Mesothelial cell of epicardium (in vitro differentiated cells): Measurements from ENCODE around the gene UNC45B. TPM values are rescaled to one million over a fixed set of nuclear protein-coding genes. Genes with fewer than 3 reads are reported as not detected.
"Not testable (repeated sequence)": the region's sequence is repeated elsewhere in the genome, so short reads cannot be mapped to it uniquely, and the experiment has no call there.

Source experiments
- DNase-seq, 2 experiments: peaks; one replicate each; pipeline ENCODE4 v3.0.0; 2021; ENCODE audit warnings: low spot score in 2 of 2; ENCODE audit not compliant: unreplicated experiment in 2 of 2
- H3K27ac Mint-ChIP-seq: 2 replicates; pipeline ENCODE4 v1.8.0; 2021; ENCODE audit warnings: mixed read lengths
- H3K27me3 Mint-ChIP-seq: 2 replicates; pipeline ENCODE4 v1.8.0; 2021; ENCODE audit warnings: low read depth, mixed read lengths
- H3K36me3 Mint-ChIP-seq: 2 replicates; pipeline ENCODE4 v1.8.0; 2021; ENCODE audit warnings: mixed read lengths
- H3K4me1 Mint-ChIP-seq: 2 replicates; pipeline ENCODE4 v1.8.0; 2021; ENCODE audit warnings: mixed read lengths
- H3K4me3 Mint-ChIP-seq: 2 replicates; pipeline ENCODE4 v1.8.0; 2021; ENCODE audit warnings: mild to moderate bottlenecking, moderate library complexity, mixed read lengths
- H3K9me3 Mint-ChIP-seq: 2 replicates; pipeline ENCODE4 v1.8.0; 2021; ENCODE audit warnings: mixed read lengths
- CTCF ChIP-seq: fragments of 200-600 bp; sonication (generic); IDR thresholded peaks from one replicate; pipeline ENCODE4 v1.5.0; 2021; ENCODE audit warnings: antibody characterized with exemption; ENCODE audit not compliant: unreplicated experiment
- total RNA-seq: library from RNA; stranded (reverse); gene quantifications from 3 replicates; pipeline ENCODE4 v1.2.1, GENCODE V29; 2021

Gene UNC45B
- total RNA-seq, 1 donor from 2014 or later = not detected

GRCh38 chr17:35217107-35217506, 69.5 kb downstream of the UNC45B start:
- Mint-ChIP-seq H3K4me1 (no peaks in the 10 kb centered on the region), H3K9me3 (no peaks in the 10 kb centered on the region), H3K4me3 (no peak overlapping the region), H3K27ac (no peak overlapping the region), H3K27me3 (peaks cover 51% of the 10 kb centered on the region), H3K36me3 (no peaks in the 10 kb centered on the region)
- no peak for TF ChIP-seq CTCF
- no peak for DNase-seq

DNA sequence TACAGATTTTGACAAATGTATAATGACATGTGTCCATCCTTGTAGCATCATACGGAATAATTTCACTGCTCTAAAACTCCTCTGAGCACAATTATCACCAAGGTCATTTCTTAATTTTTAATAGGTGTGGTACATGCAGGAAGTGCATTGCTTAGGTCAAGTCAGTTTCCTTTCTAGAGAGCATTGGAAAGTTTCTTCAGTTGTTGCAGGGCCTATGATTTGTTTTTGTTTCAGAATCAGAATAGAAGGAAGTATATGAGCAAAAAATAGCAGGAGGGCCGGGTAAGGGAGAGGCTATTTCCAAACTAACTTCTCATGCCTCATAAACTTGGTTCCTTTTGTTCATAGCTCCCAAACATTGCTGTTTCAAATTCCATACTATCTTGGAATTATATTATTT, 71.3 kb downstream of the UNC45B start:
- Mint-ChIP-seq H3K27ac (no peak overlapping the region), H3K4me3 (no peak overlapping the region), H3K27me3 (peaks cover 38% of the 10 kb centered on the region), H3K36me3 (no peaks in the 10 kb centered on the region), H3K4me1 (no peaks in the 10 kb centered on the region), H3K9me3 (peaks cover 4% of the 10 kb centered on the region)
- no peak for DNase-seq
- no peak for TF ChIP-seq CTCF

DNA sequence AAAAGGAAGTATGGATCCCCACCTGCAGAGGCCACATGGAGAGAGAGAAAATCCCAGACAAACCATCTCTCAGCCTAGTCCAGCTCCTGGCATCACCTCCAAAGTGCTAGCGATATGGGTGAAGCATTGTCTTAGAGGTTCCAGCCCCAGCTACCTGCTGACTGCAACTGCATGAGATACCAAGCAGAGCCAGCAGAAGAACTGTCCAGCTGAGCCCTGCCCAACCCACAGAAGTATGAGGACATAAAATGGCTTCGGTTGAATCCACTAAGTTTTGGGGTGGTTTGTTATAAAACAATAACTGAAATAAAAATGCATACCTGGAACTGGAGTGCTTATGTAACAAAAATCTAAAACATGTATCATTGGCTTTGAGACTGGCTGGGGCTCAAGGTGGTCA, 74.8 kb downstream of the UNC45B start:
- DNase-seq = no peak
- H3K36me3 Mint-ChIP-seq = no peaks in the 10 kb centered on the region
- H3K4me1 Mint-ChIP-seq = no peaks in the 10 kb centered on the region
- peaks cover 4% of the 10 kb centered on the region for H3K9me3 Mint-ChIP-seq
- no peak for TF ChIP-seq CTCF
- H3K4me3 Mint-ChIP-seq = no peak overlapping the region
- peaks cover 27% of the 10 kb centered on the region for H3K27me3 Mint-ChIP-seq
- H3K27ac Mint-ChIP-seq = no peak overlapping the region

GRCh38 chr17:35224436-35224835, 76.8 kb downstream of the UNC45B start:
- Mint-ChIP-seq H3K27me3 (peaks cover 31% of the 10 kb centered on the region), H3K36me3 (no peaks in the 10 kb centered on the region), H3K27ac (no peak overlapping the region), H3K4me3 (no peak overlapping the region), H3K4me1 (no peaks in the 10 kb centered on the region), H3K9me3 (peaks cover 4% of the 10 kb centered on the region)
- no peak for DNase-seq
- TF ChIP-seq CTCF = no peak

GRCh38 chr17:35227546-35227945, 79.9 kb downstream of the UNC45B start:
- TF ChIP-seq CTCF = no peak
- Mint-ChIP-seq H3K36me3 (no peaks in the 10 kb centered on the region), H3K27me3 (peaks cover 35% of the 10 kb centered on the region), H3K27ac (no peak overlapping the region), H3K9me3 (peaks cover 4% of the 10 kb centered on the region), H3K4me1 (no peaks in the 10 kb centered on the region), H3K4me3 (no peak overlapping the region)
- DNase-seq = no peak

GRCh38 chr17:35229638-35230037, 82.0 kb downstream of the UNC45B start:
- Mint-ChIP-seq H3K27me3 (peaks cover 26% of the 10 kb centered on the region), H3K4me3 (no peak overlapping the region), H3K27ac (no peak overlapping the region), H3K4me1 (no peaks in the 10 kb centered on the region), H3K9me3 (no peaks in the 10 kb centered on the region), H3K36me3 (no peaks in the 10 kb centered on the region)
- no peak for TF ChIP-seq CTCF
- DNase-seq = no peak

GRCh38 chr17:35234315-35234714, 86.7 kb downstream of the UNC45B start:
- H3K36me3 Mint-ChIP-seq, DNase-seq, H3K27ac Mint-ChIP-seq, H3K4me3 Mint-ChIP-seq, H3K4me1 Mint-ChIP-seq: not testable (repeated sequence)
- peaks cover 17% of the 10 kb centered on the region for H3K9me3 Mint-ChIP-seq
- peaks cover 22% of the 10 kb centered on the region for H3K27me3 Mint-ChIP-seq
